Uterus (tissue), 4 donors: ENCODE data around the gene DOCK1. TPM values are rescaled to one million over a fixed set of nuclear protein-coding genes. Genes with fewer than 3 reads are reported as not detected.

Experiments used
- DNase-seq, 2 donors: peaks; one replicate each; pipeline ENCODE4 v3.0.0-alpha.2; 2019 to 2020
- H3K27ac ChIP-seq, 2 donors: fragments of 200-600 bp; sonication (generic); 1 replicate in 1 of 2; 2 replicates in 1 of 2; pipeline ENCODE4 v1.5.1; 2016 to 2018
- H3K27me3 ChIP-seq, 2 donors: fragments of 200-600 bp; sonication (generic); one replicate each; pipeline ENCODE4 v1.5.1; 2018 to 2019; ENCODE audit warnings: control low read depth in 1 of 2
- H3K36me3 ChIP-seq, 2 donors: fragments of 200-600 bp; sonication (generic); one replicate each; pipeline ENCODE4 v1.5.1; 2019; ENCODE audit warnings: control low read depth in 1 of 2
- H3K4me1 ChIP-seq, 2 donors: fragments of 200-600 bp; sonication (generic); one replicate each; pipeline ENCODE4 v1.5.1; 2018 to 2019; ENCODE audit warnings: control low read depth in 1 of 2
- H3K4me3 ChIP-seq, 2 donors: fragments of 200-600 bp; sonication (generic); 1 replicate in 1 of 2; 2 replicates in 1 of 2; pipeline ENCODE4 v1.5.1; 2018 to 2019; ENCODE audit warnings: mild to moderate bottlenecking in 1 of 2
- H3K9me3 ChIP-seq, 2 donors: fragments of 200-600 bp; sonication (generic); one replicate each; pipeline ENCODE4 v1.5.1; 2019; ENCODE audit warnings: control low read depth in 1 of 2
- POLR2A ChIP-seq, 2 donors: fragments of 450-650 bp; IDR thresholded peaks; one replicate each; pipeline ENCODE4 v1.6.1; 2016; ENCODE audit warnings: antibody characterized with exemption in 2 of 2, mild to moderate bottlenecking in 1 of 2, moderate library complexity in 1 of 2
- intact Hi-C: fragments of 100-400 bp; cut with DNase I; formaldehyde crosslinking; loops from one replicate; pipeline ENCODE4 v1.15.1; 2023; ENCODE audit warnings: low total_unique reads
- total RNA-seq, 4 donors: library from RNA; depleted of rRNA in 3 of 4; stranded (reverse); fragments of >200 nt in 3 of 4; gene quantifications; one replicate each; pipeline versions ENCODE4 v1.1.0 to v1.2.4, GENCODE V29; 2014 to 2023
- TF ChIP-seq, protein P1 (sequence below), 4 experiments: fragments of 200-600 bp in 2 of 4; fragments of 450-650 bp in 2 of 4; sonication (generic) in 2 of 4; IDR thresholded peaks; one replicate each; pipeline ENCODE4 v1.5.1; 2016 to 2019; ENCODE audit warnings: antibody characterized with exemption in 4 of 4, mild to moderate bottlenecking in 2 of 4, moderate library complexity in 1 of 4
- donor health status: DM: yes; HTN: yes; CAD: no.

Gene DOCK1
- total RNA-seq, 4 donors from 2014 or later: 15.6 to 130 (median 65.0) TPM

DNA sequence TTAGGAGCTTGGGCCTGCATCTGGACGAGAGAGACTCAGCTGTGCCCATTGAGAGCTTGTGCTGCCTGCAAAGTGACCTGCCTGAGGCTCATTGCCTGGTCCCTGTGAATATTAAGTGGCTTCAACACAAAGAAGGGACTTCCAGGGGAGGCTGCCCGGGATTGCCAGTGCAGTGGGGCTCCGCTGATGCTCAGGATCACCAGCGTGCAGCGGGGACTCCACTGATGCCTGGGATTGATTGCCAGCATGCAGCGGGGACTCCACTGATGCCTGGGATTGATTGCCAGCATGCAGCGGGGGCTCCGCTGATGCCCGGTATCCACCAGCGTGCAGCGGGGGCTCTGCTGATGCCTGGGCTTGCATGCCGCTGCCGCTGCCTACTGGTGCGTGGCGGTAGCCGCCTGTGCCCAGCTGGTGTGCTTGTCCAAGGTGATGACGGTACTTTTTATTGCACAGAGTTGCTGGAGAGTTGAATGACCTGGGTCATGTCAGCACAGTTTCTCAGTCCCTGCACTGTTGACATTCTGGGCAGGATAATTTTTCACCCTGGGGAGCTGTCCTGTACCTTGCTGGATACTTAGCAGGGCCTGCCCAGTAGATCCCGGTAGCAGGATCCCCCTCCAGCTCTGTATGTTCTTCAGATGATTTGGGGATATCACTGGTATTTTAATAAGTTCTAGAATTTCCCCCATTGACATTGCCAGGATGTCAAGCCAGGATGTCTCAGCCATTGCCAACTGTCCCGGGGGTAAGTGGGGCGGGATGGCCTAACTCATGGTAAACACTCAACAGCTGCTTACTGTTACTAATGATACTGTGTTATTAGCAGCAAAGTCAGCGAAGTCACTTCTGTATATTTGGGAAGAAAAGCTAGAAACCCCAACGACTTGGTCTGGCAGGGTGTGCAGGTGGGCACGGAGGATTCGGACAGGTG is 13.0 kb downstream of the DOCK1 start:
- H3K27ac ChIP-seq: peak overlapping the region in 1 of 2 donors; percentile 44
- DNase-seq: no peak
- no peaks in the 10 kb centered on the region for H3K36me3 ChIP-seq
- TF ChIP-seq, protein P1, sequence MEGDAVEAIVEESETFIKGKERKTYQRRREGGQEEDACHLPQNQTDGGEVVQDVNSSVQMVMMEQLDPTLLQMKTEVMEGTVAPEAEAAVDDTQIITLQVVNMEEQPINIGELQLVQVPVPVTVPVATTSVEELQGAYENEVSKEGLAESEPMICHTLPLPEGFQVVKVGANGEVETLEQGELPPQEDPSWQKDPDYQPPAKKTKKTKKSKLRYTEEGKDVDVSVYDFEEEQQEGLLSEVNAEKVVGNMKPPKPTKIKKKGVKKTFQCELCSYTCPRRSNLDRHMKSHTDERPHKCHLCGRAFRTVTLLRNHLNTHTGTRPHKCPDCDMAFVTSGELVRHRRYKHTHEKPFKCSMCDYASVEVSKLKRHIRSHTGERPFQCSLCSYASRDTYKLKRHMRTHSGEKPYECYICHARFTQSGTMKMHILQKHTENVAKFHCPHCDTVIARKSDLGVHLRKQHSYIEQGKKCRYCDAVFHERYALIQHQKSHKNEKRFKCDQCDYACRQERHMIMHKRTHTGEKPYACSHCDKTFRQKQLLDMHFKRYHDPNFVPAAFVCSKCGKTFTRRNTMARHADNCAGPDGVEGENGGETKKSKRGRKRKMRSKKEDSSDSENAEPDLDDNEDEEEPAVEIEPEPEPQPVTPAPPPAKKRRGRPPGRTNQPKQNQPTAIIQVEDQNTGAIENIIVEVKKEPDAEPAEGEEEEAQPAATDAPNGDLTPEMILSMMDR (IDR thresholded peaks at IDR 0.05): no peak
- TF ChIP-seq POLR2A (IDR thresholded peaks at IDR 0.05): no peak
- intact Hi-C loops: no loop called here
- no peaks in the 10 kb centered on the region for H3K27me3 ChIP-seq
- no peaks in the 10 kb centered on the region for H3K9me3 ChIP-seq
- no peaks in the 10 kb centered on the region for H3K4me1 ChIP-seq
- H3K4me3 ChIP-seq: no peak overlapping the region

DNA sequence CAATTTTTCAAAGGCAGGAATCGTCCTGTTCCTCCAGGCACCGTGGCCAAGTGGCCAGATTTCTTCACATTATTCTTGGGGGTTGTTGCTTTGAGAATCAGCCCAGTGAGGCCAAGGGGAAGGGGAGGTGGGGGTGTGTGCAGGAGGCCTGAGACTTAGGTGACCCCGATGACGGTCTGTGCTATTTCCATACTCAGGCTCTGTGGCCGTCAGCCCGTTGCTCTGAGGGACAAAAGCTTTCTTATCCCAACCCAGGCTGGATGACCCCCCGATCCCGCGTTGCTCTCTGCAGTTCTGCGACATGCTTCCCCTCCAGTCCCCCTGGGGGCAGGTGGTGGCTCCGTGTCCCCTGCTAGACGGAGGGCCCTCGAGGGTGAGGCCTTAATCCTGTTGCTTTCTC is 14.2 kb downstream of the DOCK1 start:
- TF ChIP-seq, protein P1 (IDR thresholded peaks at IDR 0.05): no peak
- no peak for TF ChIP-seq POLR2A (IDR thresholded peaks at IDR 0.05)
- no peak overlapping the region for H3K4me3 ChIP-seq
- H3K9me3 ChIP-seq: no peaks in the 10 kb centered on the region
- H3K27ac ChIP-seq: no peak overlapping the region
- intact Hi-C loops: no loop called here
- no peak for DNase-seq
- H3K36me3 ChIP-seq: no peaks in the 10 kb centered on the region
- H3K27me3 ChIP-seq: no peaks in the 10 kb centered on the region
- H3K4me1 ChIP-seq: peaks cover 0 to 4% of the 10 kb centered on the region in 2 donors

DNA sequence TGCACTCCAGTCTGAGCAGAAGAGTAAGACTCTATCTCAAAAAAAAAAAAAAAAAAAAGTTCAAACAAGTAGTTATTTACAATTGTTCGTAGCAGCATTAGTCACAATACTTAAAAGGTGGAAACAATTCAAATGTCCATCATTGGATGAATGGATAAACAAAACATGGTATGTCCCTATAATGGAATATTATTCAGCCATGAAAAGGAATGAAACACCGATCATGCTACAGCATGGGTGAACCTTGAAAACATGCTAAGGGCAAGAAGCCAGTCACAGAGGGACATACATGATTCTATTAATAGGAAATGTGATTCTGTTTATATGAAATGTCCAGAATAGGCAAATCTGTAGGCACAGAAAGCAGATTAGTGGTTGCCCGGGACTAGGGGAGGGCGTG is 15.9 kb downstream of the DOCK1 start:
- intact Hi-C loops: no loop called here
- Histone ChIP-seq H3K27me3 (no peaks in the 10 kb centered on the region), H3K4me3 (no peak overlapping the region), H3K36me3 (no peaks in the 10 kb centered on the region), H3K27ac (no peak overlapping the region), H3K4me1 (peaks cover 0 to 4% of the 10 kb centered on the region in 2 donors), H3K9me3 (no peaks in the 10 kb centered on the region)
- no peak for TF ChIP-seq POLR2A (IDR thresholded peaks at IDR 0.05)
- TF ChIP-seq, protein P1 (IDR thresholded peaks at IDR 0.05): no peak
- no peak for DNase-seq

DNA sequence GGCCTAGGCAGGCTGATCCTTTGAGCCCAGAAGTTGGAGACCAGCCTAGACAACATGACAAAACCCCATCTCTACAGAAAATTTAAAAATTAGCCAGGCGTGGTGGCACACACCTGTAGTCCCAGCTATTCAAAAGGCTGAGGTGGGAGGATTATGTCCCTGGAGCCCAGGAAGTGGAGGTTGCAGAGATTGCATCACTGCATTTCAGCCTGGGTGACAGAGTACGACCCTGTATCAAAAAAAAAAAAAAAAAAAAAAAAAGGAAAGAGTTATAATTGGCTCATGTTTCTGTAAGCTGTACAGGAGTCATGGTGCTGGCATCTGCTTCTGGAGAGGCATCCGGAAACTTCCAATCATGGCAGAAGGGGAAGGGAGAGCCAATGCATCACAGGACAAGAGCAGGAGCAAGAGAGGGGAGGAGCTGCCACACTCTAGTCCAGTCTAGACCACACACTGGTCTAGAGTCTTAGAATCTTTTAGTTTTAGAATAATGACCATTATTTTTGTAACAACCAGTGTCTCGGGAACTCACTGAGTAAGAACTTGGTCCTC is 16.8 kb downstream of the DOCK1 start:
- no peaks in the 10 kb centered on the region for H3K27me3 ChIP-seq
- TF ChIP-seq, protein P1 (IDR thresholded peaks at IDR 0.05): no peak
- TF ChIP-seq POLR2A (IDR thresholded peaks at IDR 0.05): no peak
- H3K4me1 ChIP-seq: peaks cover 0 to 4% of the 10 kb centered on the region in 2 donors
- no peaks in the 10 kb centered on the region for H3K9me3 ChIP-seq
- intact Hi-C loops: no loop called here
- no peak overlapping the region for H3K4me3 ChIP-seq
- DNase-seq: no peak
- no peaks in the 10 kb centered on the region for H3K36me3 ChIP-seq
- no peak overlapping the region for H3K27ac ChIP-seq
